Ishikawa (cell line): Measurements from ENCODE around the gene ARL2.

Experiments used
- REST ChIP-seq: IDR thresholded peaks from 2 replicates; pipeline ENCODE4 v1.6.1; 2012; ENCODE audit warnings: low read depth, mild to moderate bottlenecking
- TAF1 ChIP-seq: IDR thresholded peaks from 2 replicates; pipeline ENCODE4 v1.6.1; 2012; ENCODE audit warnings: low read depth, mild to moderate bottlenecking

GRCh38 chr11:65027213-65028067 is 13.5 kb downstream of the ARL2 start, which contains the start of gene SNX15:
- TF ChIP-seq TAF1 (peak; percentile 40; the same call in 1 of the 2 replicates), REST (no peak)
